ENCODE results near the gene STAT5B.

DNA sequence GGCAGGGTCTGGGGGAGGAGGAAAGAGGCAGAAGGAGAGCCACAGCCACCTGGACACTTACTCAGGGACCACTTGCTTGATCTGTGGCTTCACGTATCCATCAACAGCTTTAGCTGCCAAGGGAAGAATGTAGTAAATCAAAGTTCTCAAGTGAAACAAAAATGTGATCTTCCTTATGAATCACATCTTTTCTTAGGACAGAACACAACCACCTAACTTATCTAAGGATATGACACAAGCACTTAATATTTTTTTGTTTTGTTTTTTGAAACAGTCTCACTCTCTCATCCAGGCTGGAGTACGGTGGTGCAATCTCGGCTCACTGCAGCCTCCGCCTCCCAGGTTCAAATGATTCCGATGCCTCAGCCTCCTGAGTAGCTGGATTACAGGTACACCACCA, 73.5 kb downstream of the STAT5B start:
- no peak for TF ChIP-seq POLR2A (IDR thresholded peaks at IDR 0.05)
- TF ChIP-seq, protein P1, sequence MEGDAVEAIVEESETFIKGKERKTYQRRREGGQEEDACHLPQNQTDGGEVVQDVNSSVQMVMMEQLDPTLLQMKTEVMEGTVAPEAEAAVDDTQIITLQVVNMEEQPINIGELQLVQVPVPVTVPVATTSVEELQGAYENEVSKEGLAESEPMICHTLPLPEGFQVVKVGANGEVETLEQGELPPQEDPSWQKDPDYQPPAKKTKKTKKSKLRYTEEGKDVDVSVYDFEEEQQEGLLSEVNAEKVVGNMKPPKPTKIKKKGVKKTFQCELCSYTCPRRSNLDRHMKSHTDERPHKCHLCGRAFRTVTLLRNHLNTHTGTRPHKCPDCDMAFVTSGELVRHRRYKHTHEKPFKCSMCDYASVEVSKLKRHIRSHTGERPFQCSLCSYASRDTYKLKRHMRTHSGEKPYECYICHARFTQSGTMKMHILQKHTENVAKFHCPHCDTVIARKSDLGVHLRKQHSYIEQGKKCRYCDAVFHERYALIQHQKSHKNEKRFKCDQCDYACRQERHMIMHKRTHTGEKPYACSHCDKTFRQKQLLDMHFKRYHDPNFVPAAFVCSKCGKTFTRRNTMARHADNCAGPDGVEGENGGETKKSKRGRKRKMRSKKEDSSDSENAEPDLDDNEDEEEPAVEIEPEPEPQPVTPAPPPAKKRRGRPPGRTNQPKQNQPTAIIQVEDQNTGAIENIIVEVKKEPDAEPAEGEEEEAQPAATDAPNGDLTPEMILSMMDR (IDR thresholded peaks at IDR 0.05) = no peak
